ENCODE measurements around the gene NUCKS1.

The NUCKS1 gene

GRCh38 chr1:205668951-205669340 lies 81.0 kb downstream of the NUCKS1 start:
- no peak for DNase-seq (ENCODE audit: low read depth)

- DNase-seq (ENCODE audit: low read depth): no peak
Measured at GRCh38 chr1:205667909-205668643, 81.9 kb downstream of the NUCKS1 start.

GRCh38 chr1:205666372-205667166 lies 83.4 kb downstream of the NUCKS1 start:
- no peak for DNase-seq (ENCODE audit: low read depth)

GRCh38 chr1:205665201-205666045 lies 84.6 kb downstream of the NUCKS1 start:
- no peak for DNase-seq (ENCODE audit: low read depth)

GRCh38 chr1:205664399-205665017 lies 85.5 kb downstream of the NUCKS1 start:
- no peak for DNase-seq (ENCODE audit: low read depth)

- DNase-seq (ENCODE audit: low read depth): no peak
Measured at GRCh38 chr1:205663286-205663936, 86.6 kb downstream of the NUCKS1 start.
